Neural cell (in vitro differentiated cells): ENCODE results near the gene TFB2M. TPM values are rescaled to one million over a fixed set of nuclear protein-coding genes. Genes with fewer than 3 reads are reported as not detected.

ENCODE experiments used
- H2AFZ ChIP-seq: fragments of 200-600, 300-800 bp; sonication (generic), shearing (Covaris generic); 2 replicates; pipeline ENCODE4 v1.6.0; 2014; ENCODE audit warnings: low read depth, mild to moderate bottlenecking, antibody characterized with exemption, low read length, moderate library complexity
- H3F3A ChIP-seq: fragments of 200-600 bp; shearing (Covaris generic); 2 replicates; pipeline ENCODE4 v1.6.1; 2016; ENCODE audit warnings: mild to moderate bottlenecking, moderate library complexity, mixed read lengths, antibody characterized with exemption, low read length; ENCODE audit not compliant: insufficient read depth, poor library complexity, severe bottlenecking
- H3K27ac ChIP-seq: fragments of 200-600, 300-800 bp; sonication (generic), shearing (Covaris generic); 2 replicates; pipeline ENCODE4 v1.5.1; 2014; ENCODE audit warnings: mild to moderate bottlenecking, low read length, moderate library complexity
- H3K27me3 ChIP-seq: fragments of 300-800, 200-600 bp; sonication (generic), shearing (Covaris generic); 2 replicates; pipeline ENCODE4 v1.6.0; 2014; ENCODE audit warnings: mild to moderate bottlenecking, low read depth, low read length, moderate library complexity; ENCODE audit not compliant: insufficient read depth
- H3K36me3 ChIP-seq: fragments of 300-800, 200-600 bp; sonication (generic), shearing (Covaris generic); 2 replicates; pipeline ENCODE4 v1.5.1; 2014; ENCODE audit warnings: mild to moderate bottlenecking, antibody characterized with exemption, low read length, moderate library complexity; ENCODE audit not compliant: insufficient read depth
- H3K4me2 ChIP-seq: fragments of 300-800, 200-600 bp; sonication (generic), shearing (Covaris generic); 2 replicates; pipeline ENCODE4 v1.6.0; 2014; ENCODE audit warnings: mild to moderate bottlenecking, low read length
- H3K4me3 ChIP-seq: fragments of 300-800, 200-600 bp; sonication (generic), shearing (Covaris generic); 2 replicates; pipeline ENCODE4 v1.5.1; 2014; ENCODE audit warnings: mild to moderate bottlenecking, low read length, moderate library complexity
- H3K79me2 ChIP-seq: fragments of 200-600 bp; shearing (Covaris generic); replicated peaks from 2 replicates; pipeline ENCODE4 v1.6.0; 2014; ENCODE audit warnings: mild to moderate bottlenecking, low read length, moderate library complexity; ENCODE audit not compliant: insufficient read depth
- H3K9ac ChIP-seq: fragments of 300-800, 200-600 bp; sonication (generic), shearing (Covaris generic); 2 replicates; pipeline ENCODE4 v1.6.1; 2016; ENCODE audit warnings: mild to moderate bottlenecking, low read length, mixed read lengths
- H3K9me2 ChIP-seq: fragments of 200-600 bp; shearing (Covaris generic); 2 replicates; pipeline ENCODE4 v1.6.1; 2016; ENCODE audit warnings: mild to moderate bottlenecking, low read length, mixed read lengths; ENCODE audit not compliant: insufficient read depth
- H3K9me3 ChIP-seq: fragments of 200-600, 300-800 bp; sonication (generic), shearing (Covaris generic); 2 replicates; pipeline ENCODE4 v1.6.1; 2016; ENCODE audit warnings: mild to moderate bottlenecking, mixed run types, low read length, moderate library complexity, mixed read lengths
- H4K20me1 ChIP-seq: fragments of 200-600 bp; shearing (Covaris generic); 2 replicates; pipeline ENCODE4 v1.6.1; 2016; ENCODE audit warnings: mild to moderate bottlenecking, mixed run types; ENCODE audit not compliant: insufficient read depth
- CTCF ChIP-seq: fragments of 450-650 bp; IDR thresholded peaks from 2 replicates; pipeline ENCODE4 v1.5.1; 2014; ENCODE audit warnings: antibody characterized with exemption, mild to moderate bottlenecking, moderate library complexity; ENCODE audit not compliant: poor library complexity, severe bottlenecking
- EP300 ChIP-seq: fragments of 450-650 bp; conservative IDR thresholded peaks from 2 replicates; pipeline ENCODE4 v1.6.1; 2014; ENCODE audit warnings: antibody characterized with exemption, mild to moderate bottlenecking, moderate library complexity; ENCODE audit not compliant: poor library complexity, severe bottlenecking
- EZH2 ChIP-seq: fragments of 200-600, 300-800 bp; shearing (Covaris generic), sonication (generic); IDR thresholded peaks from 2 replicates; pipeline ENCODE4 v1.6.1; 2014; ENCODE audit warnings: antibody characterized with exemption, low read length, borderline replicate concordance, mild to moderate bottlenecking; ENCODE audit not compliant: insufficient read depth, poor library complexity, severe bottlenecking
- MXI1 ChIP-seq: fragments of 450-650 bp; conservative IDR thresholded peaks from 2 replicates; pipeline ENCODE4 v1.6.1; 2014; ENCODE audit warnings: antibody characterized with exemption, mild to moderate bottlenecking; ENCODE audit not compliant: poor library complexity, severe bottlenecking
- POLR2AphosphoS5 ChIP-seq: IDR thresholded peaks from 2 replicates; pipeline ENCODE4 v1.6.1; 2012
- RAD21 ChIP-seq: fragments of 450-650 bp; conservative IDR thresholded peaks from 2 replicates; pipeline ENCODE4 v1.6.1; 2014; ENCODE audit warnings: antibody characterized with exemption, mild to moderate bottlenecking, moderate library complexity
- SMC3 ChIP-seq: fragments of 450-650 bp; conservative IDR thresholded peaks from 2 replicates; pipeline ENCODE4 v1.6.1; 2014; ENCODE audit warnings: antibody characterized with exemption, mild to moderate bottlenecking, moderate library complexity; ENCODE audit not compliant: poor library complexity
- TAF1 ChIP-seq: IDR thresholded peaks from 2 replicates; pipeline ENCODE4 v1.6.1; 2012; ENCODE audit warnings: low read depth
- polyA plus RNA-seq: library from polyadenylated mRNA; depleted of rRNA; stranded (reverse); fragments of >200 nt; gene quantifications from 2 replicates; pipeline ENCODE4 v1.2.3, GENCODE V29; 2014
- TF ChIP-seq, protein P1 (sequence below): IDR thresholded peaks from 2 replicates; pipeline ENCODE4 v1.6.1; 2012; ENCODE audit warnings: borderline replicate concordance

Gene TFB2M
- polyA plus RNA-seq, 1 donor from 2014 or later: 19.2 TPM

DNA sequence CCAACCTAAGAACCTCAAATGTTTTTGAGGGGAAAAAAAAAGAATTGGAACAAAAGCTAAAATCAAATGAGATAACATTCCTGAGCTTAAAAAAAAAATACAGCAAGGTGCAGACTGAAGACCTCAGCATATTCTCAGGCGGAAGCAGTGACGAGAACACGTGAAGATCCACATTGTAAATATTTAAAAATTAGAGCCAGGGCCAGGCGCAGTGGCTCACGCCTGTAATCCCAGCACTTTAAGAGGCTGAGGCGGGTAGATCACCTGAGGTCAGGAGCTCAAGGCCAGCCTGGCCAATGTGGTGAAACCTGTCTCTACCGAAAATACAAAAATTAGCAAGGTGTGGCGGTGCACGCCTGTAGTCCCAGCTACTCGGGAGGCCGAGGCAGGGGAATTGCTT, 15.7 kb downstream of the TFB2M start:
- no peaks in the 10 kb centered on the region for H3K9me3 ChIP-seq
- H2AFZ ChIP-seq: no peak overlapping the region
- no peak overlapping the region for H3K9ac ChIP-seq
- H3F3A ChIP-seq: no peaks in the 10 kb centered on the region
- no peak overlapping the region for H3K4me2 ChIP-seq
- TF ChIP-seq POLR2AphosphoS5: no peak
- TF ChIP-seq, protein P1, sequence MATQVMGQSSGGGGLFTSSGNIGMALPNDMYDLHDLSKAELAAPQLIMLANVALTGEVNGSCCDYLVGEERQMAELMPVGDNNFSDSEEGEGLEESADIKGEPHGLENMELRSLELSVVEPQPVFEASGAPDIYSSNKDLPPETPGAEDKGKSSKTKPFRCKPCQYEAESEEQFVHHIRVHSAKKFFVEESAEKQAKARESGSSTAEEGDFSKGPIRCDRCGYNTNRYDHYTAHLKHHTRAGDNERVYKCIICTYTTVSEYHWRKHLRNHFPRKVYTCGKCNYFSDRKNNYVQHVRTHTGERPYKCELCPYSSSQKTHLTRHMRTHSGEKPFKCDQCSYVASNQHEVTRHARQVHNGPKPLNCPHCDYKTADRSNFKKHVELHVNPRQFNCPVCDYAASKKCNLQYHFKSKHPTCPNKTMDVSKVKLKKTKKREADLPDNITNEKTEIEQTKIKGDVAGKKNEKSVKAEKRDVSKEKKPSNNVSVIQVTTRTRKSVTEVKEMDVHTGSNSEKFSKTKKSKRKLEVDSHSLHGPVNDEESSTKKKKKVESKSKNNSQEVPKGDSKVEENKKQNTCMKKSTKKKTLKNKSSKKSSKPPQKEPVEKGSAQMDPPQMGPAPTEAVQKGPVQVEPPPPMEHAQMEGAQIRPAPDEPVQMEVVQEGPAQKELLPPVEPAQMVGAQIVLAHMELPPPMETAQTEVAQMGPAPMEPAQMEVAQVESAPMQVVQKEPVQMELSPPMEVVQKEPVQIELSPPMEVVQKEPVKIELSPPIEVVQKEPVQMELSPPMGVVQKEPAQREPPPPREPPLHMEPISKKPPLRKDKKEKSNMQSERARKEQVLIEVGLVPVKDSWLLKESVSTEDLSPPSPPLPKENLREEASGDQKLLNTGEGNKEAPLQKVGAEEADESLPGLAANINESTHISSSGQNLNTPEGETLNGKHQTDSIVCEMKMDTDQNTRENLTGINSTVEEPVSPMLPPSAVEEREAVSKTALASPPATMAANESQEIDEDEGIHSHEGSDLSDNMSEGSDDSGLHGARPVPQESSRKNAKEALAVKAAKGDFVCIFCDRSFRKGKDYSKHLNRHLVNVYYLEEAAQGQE: no peak
- TF ChIP-seq CTCF: no peak
- TF ChIP-seq TAF1: no peak
- no peak for TF ChIP-seq RAD21
- TF ChIP-seq EZH2: no peak
- TF ChIP-seq EP300: no peak
- no peak for TF ChIP-seq SMC3
- TF ChIP-seq MXI1: no peak
- H3K4me3 ChIP-seq: no peak overlapping the region
- no peak overlapping the region for H3K27ac ChIP-seq
- no peaks in the 10 kb centered on the region for H3K36me3 ChIP-seq
- no peaks in the 10 kb centered on the region for H3K27me3 ChIP-seq
- H4K20me1 ChIP-seq: no peaks in the 10 kb centered on the region
- H3K79me2 ChIP-seq: no peaks in the 10 kb centered on the region
- no peaks in the 10 kb centered on the region for H3K9me2 ChIP-seq

DNA sequence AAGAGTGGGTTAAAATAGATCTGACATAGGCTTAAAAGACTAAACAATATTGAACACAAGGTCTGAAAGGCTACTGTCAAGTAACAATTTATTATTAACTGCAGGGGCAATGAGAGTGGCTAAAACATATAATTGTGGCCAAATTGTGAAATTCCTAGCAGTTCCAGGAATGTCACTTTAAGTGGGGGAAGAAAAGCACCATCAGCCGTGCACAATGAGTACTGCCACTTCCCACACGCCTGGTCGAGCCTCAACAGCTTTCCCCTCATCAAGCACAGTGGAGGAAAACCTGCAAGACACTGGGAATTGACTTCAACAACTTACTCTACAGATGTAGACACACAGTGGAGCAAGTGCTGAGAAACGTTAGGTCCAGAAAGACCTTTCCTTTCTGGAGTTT, 16.4 kb downstream of the TFB2M start:
- no peaks in the 10 kb centered on the region for H3K9me3 ChIP-seq
- no peak overlapping the region for H2AFZ ChIP-seq
- no peaks in the 10 kb centered on the region for H4K20me1 ChIP-seq
- no peak overlapping the region for H3K27ac ChIP-seq
- no peaks in the 10 kb centered on the region for H3F3A ChIP-seq
- no peak overlapping the region for H3K9ac ChIP-seq
- no peaks in the 10 kb centered on the region for H3K79me2 ChIP-seq
- no peaks in the 10 kb centered on the region for H3K9me2 ChIP-seq
- H3K4me2 ChIP-seq: no peak overlapping the region
- no peak overlapping the region for H3K4me3 ChIP-seq
- no peaks in the 10 kb centered on the region for H3K36me3 ChIP-seq
- H3K27me3 ChIP-seq: no peaks in the 10 kb centered on the region
- TF ChIP-seq EZH2: no peak
- no peak for TF ChIP-seq SMC3
- TF ChIP-seq EP300: no peak
- TF ChIP-seq TAF1: no peak
- TF ChIP-seq POLR2AphosphoS5: no peak
- no peak for TF ChIP-seq RAD21
- TF ChIP-seq MXI1: no peak
- TF ChIP-seq, protein P1: no peak
- TF ChIP-seq CTCF: no peak
